CD4-positive, alpha-beta T cell treated with Interferon alpha-2 for 1 hour (primary cell): ENCODE data around the gene LSM14B.
"Not testable (repeated sequence)": the region's sequence is repeated elsewhere in the genome, so short reads cannot be mapped to it uniquely, and the experiment has no call there.

ENCODE experiments used
- DNase-seq, 2 donors: peaks; one replicate each; pipeline ENCODE4 v3.0.0-alpha.2; 2020 to 2022

LSM14B gene

DNA sequence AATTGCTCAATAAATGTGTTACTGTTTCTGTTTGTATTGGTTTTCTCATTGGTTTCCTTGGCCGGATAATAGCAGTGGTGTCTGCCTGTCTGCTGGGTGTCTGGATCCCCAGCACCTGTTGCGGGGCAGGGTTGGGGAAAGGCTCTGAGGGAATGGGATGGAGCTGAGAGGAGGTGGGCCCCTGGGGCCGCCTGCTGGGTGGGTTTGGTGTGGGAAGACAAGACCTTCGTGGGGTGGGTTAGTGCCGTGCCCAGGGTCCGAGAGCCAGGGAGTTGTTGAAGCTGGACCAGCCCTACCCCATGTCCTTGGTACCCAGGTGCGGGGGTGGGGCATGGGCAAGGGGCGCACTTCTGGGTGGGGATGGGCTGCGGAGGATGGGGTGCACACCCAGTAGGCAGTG is 25.3 kb downstream of the LSM14B start:
- no peak for DNase-seq

- not testable (repeated sequence) for DNase-seq
These were observed 26.1 kb downstream of the LSM14B start for GRCh38 chr20:62148383-62148782.

DNA sequence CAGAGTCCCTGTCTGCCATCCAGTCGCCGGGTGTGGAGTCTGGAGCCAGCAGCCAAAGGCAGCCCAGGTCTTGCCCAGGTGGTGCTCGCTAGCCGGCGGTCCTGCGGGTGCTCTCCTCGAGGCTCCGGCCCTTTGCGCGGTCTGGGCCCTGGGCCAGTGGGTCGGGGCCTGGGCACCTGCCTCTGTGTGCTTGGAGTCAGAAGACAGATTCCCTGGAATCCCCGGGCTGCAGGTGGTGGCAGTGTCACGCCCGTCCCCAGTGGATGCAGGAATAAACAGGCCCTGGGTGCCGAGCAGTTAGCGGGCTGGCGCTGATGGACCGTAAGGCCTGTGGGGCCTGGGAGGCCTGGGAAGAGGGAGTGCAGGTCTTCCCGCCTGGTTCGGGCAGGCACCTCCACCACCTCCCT is 26.6 kb downstream of the LSM14B start:
- no peak for DNase-seq

DNA sequence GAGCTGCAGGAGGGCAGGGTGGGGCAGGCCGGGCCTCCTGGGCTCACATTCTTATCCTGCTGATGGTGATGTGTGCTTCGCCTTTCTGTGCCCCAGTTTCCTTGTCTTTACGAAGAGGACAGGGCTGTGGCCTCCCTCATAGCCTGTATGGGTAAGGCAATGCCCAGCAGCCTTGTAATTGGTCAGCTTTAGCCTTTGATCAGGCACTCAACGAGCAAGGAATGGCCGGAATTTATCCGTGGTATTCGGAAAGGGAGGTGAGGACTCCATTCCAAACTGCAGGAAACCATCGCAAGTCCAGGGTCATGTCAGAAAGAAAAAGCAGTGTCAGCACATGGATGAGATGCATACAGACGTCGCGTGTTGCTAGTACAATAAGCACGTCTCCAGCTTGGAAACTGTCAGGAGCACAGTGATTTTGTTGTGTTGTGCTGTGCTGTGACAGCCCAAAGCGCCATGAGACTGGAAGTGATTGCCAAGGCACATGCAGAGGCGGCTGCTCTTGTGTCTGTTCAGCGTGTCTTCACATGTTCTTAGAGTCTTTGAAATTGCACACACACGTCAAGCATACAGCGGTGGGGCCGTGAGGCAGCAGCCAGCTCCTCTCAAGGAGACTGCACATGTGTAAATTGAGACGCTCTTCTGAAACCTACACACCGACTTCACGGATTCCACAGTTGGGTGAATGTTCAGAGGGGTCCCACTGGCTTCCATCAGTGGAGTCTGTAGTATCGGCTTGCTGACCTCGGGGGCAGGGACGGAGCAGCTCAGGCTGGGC is 27.4 kb downstream of the LSM14B start:
- DNase-seq, result no peak

DNA sequence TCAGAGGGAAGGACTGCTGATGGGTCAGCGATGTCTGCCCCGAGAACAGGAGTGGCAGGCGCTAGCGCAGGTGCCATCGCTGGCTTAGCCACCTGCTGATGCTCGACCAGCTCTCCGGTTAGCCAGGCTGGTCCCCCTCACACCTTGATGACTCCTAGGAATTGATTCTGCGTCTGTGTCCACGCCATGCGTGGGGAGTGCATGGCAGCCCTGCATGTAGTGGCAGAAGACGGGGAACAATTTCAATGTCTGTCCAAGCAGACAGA is 28.0 kb downstream of the LSM14B start:
- DNase-seq, result no peak

DNA sequence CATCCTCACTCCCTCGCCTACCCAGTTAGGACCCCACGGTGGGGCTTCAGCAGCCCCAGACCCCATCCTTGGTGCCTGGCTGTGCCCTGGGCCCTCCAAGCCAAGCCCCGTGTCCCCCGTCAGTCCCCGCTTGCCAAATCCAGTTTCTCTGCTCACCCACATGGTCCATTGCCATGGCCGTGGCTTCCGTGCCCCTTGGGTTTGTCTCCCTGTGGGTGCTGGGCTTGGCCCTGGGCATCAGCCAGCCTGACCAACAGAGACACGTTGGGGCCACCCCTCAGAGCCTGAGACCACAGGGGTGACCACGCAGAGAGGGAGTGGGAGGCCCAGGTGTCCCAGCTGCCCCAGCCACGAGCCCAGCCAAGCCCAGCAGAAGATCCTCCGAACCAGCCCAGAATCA is 28.9 kb downstream of the LSM14B start:
- DNase-seq, result no peak

DNA sequence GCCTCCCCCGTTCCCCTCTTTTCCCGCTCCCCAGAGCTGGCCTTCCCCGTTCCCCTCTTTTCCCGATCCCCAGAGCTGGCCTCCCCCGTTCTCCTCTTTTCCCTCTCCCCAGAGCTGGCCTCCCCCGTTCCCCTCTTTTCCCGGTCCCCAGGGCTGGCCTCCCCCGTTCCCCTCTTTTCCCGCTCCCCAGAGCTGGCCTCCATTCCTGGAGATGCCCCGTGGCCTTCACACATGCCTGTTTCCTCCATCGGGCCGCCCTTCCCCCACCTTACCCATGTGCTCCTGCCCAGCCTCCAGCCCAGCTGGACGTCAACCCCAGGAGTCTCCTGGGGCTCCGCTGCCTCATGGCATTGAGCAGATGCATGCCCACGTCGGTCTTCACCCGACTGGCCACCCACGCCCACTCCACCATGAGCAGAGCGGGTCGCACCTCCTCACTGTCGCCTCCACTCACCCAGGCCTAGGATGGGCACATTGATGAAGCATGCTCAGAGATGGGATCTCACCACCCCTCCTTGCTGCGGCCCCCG is 29.6 kb downstream of the LSM14B start:
- no peak for DNase-seq

GRCh38 chr20:62155428-62156253 is 33.4 kb downstream of the LSM14B start:
- DNase-seq, result no peak

DNA sequence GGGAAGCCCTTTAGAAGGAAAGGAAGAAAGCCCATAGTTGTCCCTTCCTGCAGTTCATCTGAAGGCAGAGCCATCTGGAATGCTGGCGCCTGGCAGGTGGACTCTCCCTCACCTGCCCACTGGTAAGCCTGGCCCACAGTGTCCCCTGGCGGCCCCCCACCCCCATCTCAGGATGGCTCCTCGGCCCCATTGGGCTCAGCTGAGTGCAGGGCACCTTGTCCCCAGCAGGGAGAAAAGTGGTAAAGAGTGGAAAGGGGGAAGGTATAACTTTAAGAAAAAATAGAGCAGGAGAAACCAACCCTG is 33.9 kb downstream of the LSM14B start:
- DNase-seq, result no peak

- peak; percentile 75 to 78 for DNase-seq
These were observed 34.5 kb downstream of the LSM14B start for GRCh38 chr20:62156592-62157386.

DNA sequence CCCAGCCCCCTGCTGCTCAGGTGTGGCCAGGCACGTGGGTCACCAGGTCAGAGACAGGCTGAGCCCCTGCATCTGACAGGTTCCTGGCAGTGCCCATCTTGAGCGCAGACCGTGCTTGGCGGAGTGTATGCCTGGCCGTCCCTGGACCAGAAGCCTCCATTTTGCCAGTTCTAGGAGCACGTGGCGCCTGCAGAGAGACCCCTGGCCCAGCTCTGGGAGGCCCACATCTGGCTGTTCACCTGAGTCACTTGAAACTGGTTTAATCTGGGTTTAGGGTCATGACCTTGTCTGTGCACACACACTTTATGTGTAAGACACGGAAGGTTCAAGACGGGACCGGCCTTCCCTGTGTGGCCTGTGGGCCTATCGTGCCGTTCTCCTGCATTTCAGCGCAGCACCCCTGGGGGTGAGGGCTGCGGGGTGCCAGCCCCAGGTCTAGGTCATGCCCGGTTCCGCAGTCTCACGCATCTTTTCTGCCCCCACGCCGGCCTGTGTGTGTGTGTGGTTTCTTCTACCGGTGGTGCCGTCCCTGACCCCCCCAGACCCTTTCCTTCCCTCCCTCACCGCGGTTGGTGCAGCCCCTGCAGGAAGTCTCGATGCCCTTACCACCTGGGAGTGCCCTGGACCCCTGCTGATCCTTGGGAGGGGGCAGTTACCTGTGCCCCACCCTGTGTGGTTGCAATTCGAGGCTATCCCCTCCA is 35.3 kb downstream of the LSM14B start:
- no peak for DNase-seq

DNA sequence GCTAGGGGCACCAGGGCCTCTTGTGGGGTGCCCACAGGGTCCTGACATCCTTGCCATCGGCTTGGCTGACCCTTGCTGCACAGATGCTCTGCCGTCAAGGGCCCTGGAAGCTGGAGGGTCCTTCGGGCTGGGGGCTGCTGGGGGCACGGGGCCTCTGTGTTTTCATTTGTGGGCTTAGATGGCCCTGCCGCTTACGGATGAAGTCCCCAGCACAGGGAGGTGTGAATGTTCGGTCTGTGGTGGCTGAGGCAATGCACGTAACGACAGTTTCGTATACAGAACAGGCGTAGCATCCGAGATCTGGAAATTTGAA is 35.8 kb downstream of the LSM14B start:
- no peak for DNase-seq

GRCh38 chr20:62158541-62158940 is 36.3 kb downstream of the LSM14B start:
- no peak for DNase-seq

DNA sequence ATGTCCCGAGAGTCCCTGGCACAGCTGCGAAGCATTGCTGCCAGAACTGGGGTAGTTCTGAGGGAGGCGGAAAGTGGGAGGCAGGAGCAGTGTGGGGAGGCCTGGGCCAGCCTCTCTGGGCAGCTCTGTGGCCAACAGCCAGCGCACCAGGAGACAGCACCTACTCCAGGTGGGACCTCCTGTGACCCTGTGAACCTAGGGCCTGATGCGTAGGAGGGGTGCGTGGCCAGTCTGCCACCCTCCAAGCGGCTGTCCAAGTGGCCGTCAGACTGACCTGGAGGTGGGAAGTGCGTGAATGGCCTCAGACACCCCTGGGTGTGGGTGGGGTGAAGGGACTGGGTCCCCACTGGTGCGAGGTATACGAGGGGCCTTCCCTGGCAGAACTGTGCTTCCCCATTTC is 36.8 kb downstream of the LSM14B start:
- no peak for DNase-seq

GRCh38 chr20:62159839-62160238 is 37.6 kb downstream of the LSM14B start:
- no peak for DNase-seq

DNA sequence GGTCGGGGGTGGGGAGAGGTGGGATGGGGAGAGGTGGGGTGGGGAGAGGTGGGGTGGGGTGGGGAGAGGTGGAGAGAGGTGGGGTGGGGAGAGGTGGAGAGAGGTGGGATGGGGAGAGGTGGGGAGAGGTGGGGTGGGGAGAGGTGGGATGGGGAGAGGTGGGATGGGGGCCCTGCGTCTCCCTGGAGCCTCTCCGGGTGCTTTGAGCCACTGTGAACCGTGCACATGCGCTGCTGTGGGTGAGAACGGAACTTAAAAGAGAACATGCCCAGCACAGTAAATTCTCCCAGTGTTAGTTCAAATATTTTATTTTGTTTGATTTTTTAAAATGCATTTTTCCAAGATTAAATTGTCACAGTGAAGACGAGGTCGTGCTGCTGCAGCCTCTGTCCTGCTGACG is 38.0 kb downstream of the LSM14B start:
- DNase-seq, result no peak

GRCh38 chr20:62160876-62161275 is 38.6 kb downstream of the LSM14B start:
- no peak for DNase-seq

DNA sequence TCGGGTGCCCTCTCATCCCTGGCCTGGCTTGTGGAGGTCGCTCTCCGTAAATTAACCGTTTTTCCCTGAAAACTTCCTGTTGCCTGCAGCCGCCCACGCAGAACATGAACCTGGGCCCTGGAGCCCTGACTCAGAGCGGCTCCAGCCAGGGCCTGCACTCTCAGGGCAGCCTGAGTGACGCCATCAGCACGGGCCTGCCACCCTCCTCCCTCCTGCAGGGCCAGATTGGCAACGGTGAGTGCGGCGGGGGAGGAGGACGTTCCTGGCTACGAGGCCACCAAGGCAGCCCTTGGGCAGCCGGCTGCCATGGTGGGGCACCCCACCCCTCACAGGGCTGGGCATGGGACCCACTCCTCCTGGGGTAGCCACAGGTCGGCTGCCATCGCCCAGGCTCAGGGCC is 39.1 kb downstream of the LSM14B start:
- DNase-seq, result no peak

DNA sequence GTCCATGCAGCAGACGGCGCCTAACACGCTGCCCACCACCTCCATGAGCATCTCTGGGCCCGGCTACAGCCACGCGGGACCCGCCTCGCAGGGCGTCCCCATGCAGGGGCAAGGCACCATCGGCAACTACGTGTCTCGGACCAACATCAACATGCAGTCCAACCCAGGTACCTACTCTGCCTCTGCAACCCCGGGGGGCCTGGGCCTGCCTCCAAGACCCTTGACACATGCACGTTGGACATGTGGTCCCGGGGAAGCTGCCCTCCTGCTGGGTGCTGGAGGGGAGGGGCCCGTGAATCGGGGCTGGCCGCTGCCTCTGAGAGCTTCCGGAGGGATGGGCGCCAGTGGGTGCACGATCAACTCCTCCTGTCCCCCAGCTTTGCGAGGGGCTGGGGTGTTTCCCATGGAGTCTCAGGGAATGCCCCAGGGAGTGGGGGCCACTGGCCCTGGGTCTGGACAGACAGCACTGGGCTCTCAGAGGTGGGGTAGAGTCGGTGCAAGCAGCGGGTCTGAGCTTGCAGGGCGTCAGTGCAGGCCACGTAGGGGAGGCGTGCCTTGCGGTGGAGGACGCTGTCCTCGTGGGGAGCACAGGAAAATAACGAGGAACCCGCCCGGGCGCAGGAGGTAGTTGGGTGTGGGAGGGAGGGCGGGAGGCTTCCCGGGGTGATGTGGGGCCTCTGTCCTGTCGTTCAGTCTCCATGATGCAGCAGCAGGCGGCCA is 40.6 kb downstream of the LSM14B start:
- DNase-seq, result no peak

DNA sequence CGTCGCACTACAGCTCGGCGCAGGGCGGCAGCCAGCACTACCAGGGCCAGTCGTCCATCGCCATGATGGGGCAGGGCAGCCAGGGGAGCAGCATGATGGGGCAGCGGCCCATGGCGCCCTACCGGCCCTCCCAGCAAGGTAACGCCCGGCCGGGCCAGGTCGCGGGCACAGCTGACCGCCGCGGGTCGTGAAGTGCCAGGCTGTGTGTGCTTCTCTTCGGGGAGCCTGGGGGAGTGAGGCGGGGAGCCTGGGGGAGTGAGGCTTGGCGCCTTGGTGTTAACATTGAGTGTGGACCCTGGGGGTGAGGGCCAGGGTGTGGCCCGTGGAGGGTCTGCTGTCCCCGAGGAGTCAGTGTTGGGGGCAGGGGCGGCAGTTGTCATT is 41.2 kb downstream of the LSM14B start:
- no peak for DNase-seq

- no peak for DNase-seq
These were observed 41.9 kb downstream of the LSM14B start for GRCh38 chr20:62163986-62164762.
